CD4-positive, alpha-beta T cell treated with Interleukin-17A for 1 hour (primary cell): ENCODE data around the gene ATP8A1.
"Not testable (repeated sequence)": the region's sequence is repeated elsewhere in the genome, so short reads cannot be mapped to it uniquely, and the experiment has no call there.

ENCODE experiments used
- DNase-seq: peaks from one replicate; pipeline ENCODE4 v3.0.0-alpha.2; 2020

Gene ATP8A1

GRCh38 chr4:42497142-42497910, 159.6 kb downstream of the ATP8A1 start:
- DNase-seq = no peak

DNA sequence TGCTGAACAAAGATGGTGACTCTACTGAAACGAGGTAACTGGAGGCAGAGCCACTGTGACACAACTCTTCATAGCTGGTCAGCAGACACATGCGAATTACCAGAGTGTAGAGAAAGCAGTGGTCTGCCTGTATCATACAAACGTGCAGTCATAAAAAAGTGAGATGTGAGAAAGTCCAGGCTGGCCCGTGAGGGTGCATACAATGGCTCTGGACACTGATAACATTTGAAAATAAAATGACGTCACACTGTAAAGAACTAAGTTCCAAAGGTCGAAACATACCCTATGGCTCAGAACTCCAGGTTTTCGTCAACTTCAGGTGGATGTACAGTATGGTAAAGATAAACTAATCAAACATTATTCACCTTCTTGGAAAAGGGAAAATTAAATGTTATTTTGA, 163.9 kb downstream of the ATP8A1 start:
- no peak for DNase-seq

- no peak for DNase-seq
These were observed 166.9 kb downstream of the ATP8A1 start for GRCh38 chr4:42490015-42490414.

DNA sequence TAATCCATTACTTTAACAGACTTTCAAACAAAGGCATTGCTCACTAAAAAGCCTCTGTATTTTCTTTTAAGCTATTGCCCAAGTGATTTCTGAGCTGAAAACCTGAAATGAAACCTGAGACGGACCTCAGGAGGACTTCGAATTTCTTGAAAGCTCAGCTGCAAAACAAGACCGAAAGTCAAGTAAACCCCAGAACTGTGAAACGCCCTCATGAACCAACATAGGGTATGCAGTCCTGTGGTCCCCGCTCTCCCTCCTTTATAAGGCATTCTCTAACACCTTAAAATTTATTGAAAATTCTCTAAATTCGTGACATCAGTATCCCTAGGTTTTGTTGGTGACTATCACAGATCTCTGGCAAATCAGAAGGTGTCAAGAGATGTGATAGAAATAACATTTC, 167.8 kb downstream of the ATP8A1 start:
- DNase-seq = no peak

DNA sequence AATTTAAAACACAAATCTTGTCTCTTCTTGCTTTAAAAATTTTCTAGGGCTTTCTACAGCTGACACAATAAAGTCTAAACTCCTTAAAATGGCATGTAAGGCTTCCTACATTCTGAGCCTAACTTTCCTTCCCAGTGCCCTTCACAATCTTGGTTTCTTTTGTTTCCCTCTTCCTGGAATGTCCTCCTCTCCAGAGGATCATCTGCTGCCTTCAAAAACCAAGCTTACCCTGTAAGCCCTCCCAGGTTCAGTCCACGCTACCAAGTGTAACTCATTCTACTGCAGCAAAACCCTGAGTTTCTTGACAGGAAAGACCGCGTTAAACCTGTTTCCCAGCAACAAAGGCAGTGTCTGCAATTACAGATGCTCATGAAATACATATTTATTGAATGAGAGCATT, 168.4 kb downstream of the ATP8A1 start:
- DNase-seq = no peak

GRCh38 chr4:42488114-42488513, 168.8 kb downstream of the ATP8A1 start:
- DNase-seq = no peak

DNA sequence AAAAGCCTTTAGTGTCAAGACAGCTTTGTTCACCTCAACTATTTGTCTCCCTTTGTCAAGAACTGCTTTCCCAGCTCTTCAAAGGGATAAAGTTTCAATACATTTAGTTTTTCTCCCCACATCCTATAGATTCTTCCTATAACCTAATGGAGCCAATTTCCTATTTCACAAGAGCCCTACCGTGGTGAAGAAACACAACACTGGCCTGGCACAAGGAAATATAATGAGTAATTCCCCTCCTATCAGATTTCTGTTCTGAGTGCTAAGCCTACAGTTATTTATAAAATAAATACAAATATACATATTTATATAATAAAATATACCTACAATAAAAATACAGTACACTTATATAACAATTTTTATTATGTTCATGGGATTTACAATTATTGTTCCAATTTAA, 169.7 kb downstream of the ATP8A1 start:
- no peak for DNase-seq

- DNase-seq = not testable (repeated sequence)
These were observed 170.7 kb downstream of the ATP8A1 start for GRCh38 chr4:42486156-42486555.

DNA sequence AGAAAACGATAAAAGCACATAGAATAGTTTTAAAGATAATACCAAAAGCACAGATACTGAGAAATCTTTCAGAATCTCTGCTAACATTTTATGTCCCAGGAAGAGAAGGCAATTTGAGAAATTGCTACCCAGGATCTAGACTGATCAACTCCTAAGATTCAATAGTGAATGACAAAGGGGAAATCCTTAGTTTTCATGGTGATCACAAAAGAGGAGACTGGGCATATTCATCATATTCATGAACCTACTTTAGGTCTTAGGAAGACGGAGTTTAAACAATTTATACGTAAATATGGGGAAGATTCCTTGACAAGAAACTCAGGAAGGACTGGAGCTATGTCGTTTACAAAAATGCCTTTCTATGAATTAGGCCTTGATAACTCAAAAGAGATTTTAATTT, 172.3 kb downstream of the ATP8A1 start:
- no peak for DNase-seq

DNA sequence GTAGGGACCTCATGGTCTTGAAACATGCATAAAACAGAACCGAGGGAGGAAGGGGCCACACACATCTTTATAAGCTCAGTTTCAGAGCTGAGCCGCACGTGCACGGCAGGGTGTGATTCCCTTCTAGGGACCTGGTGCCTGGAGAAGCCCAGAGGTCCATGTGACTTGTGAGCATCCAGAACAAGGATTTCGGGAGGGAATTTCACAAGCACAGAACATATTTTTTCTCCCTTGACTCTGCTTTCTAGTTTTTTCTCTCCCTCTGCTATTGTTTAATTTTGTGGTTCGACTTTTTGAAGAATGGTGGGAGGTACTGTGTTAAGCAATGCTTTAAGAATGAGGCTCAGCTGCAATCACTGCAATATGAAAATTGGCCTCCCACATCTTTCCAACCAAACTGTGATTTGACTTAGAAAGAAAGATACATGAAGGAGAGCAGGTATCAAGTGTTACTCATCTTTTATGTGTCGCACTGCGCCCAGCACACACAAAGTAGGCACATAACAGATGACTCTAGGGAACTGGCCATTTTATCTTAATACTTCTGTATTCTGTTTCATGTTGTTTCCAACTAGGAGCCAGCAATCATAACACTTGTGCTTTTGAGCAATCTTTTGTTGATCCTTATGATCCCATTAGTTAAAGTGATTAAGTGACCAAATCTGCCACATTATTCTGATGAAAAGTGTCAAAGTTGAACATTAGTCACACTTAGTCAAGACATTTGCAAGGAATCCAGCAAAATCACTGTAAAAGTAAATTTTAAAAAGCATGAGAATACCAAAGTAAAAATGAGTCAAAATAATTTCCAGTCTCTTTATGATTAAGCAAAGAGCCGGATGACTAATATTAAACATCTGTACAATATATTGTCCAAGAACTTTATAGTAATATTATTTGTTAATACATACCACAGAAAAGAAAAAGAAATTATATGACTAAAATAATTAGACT, 173.2 kb downstream of the ATP8A1 start:
- DNase-seq = no peak

DNA sequence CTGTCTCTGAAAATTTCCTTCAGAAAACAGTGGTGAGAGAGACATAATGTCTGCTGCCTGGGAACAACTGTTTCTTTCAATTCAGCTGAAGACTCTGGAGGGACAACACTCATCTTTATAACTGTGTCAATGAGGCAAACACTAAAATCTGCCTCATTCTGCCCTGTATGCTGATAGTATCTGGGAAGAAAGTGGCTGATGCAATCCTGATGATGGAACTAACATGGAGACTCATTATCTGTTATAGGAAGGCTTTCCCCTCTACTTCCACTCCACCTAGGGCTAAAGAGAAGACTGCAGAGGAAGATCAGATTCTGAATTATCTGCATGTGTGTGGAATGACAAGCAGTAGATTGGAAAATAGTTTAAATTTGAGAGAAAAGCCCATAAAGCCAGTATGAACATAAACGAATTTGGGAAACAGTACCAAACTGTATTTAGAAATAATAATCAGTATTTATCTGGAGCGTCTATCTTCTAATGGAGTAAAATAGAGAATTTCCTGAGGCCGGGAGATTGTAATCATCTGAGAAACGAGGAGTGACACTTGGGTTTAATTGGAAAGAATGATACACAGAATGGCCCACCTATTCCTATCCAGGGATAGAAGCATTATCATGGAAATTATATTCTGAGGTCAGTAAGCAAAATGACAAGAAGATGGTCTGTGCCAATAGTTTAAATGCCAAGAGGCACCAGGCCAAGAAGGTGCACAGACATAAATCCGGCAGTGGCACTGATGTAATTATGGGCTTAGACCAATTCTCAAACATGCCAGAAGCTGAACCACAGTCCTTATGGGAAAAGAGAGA, 174.2 kb downstream of the ATP8A1 start:
- DNase-seq = no peak

GRCh38 chr4:42480717-42481116, 176.2 kb downstream of the ATP8A1 start:
- DNase-seq = no peak

GRCh38 chr4:42480281-42480680, 176.6 kb downstream of the ATP8A1 start:
- no peak for DNase-seq

GRCh38 chr4:42478946-42479345, 178.0 kb downstream of the ATP8A1 start:
- DNase-seq = no peak

GRCh38 chr4:42478509-42478908, 178.4 kb downstream of the ATP8A1 start:
- DNase-seq = no peak

GRCh38 chr4:42474406-42474805, 182.5 kb downstream of the ATP8A1 start:
- no peak for DNase-seq

DNA sequence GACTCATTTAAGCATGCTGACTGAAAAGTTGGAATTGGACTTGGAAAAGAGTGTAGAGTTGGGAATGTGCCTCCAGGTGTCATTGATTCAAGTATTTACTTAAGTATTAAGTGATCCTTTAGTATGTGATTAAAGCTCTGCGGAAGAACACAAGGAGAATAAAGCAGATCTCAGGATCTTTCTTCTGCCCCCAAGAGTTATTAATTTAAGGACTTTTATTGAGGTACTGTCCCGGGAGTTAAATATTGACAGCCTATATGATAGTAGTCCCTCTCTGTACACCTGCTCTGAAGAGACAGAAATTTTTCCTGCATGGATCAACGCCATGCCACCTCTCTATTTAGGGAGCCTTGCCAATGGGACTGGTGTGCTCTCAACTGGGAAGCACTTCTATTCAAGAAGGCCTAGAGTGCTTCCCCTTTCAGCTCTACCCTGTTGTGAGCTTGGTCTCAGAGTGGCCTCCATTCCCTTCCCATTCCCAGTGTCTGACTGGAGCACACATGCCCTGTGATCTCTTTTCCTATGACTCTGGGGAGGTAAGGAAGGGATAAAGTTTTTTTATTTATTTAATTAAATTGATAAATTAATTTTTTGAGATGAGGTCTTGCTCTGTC, 183.7 kb downstream of the ATP8A1 start:
- DNase-seq = no peak

- DNase-seq = no peak
These were observed 185.0 kb downstream of the ATP8A1 start for GRCh38 chr4:42471896-42472295.

DNA sequence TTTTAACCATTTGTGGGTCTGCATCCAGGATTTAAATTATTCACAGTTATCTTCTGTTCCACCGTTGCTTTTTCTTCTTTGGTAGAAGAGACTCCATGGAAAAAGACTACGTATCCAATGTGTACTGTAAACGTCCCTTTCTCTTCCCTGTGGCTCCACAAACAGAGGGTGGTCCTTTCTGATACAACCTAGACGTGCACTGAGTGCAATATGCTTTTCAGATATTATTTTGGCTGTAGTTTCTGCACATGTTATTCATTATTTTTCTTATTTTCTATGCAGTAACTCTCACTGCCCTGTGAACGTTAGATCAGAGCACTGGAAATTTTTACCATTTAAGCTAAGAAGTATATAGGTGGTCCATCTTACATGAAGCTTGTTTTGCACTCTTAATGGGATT, 186.9 kb downstream of the ATP8A1 start:
- no peak for DNase-seq

DNA sequence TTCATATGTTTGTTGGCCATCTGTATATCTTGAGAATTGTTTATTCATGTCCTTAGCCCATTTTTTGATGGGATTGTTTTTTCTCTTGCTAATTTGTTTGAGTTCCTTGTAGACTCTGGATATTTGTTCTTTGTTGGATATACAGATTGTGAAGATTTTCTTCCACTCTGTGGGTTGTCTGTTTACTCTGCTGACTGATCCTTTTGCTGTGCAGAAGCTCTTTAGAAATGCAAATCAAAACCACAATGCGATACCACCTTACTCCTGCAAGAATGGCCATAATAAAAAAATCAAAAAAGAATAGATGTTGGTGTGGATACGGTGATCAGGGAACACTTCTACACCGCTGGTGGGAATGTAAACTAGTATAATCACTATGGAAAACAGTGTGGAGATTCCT, 189.1 kb downstream of the ATP8A1 start:
- not testable (repeated sequence) for DNase-seq

DNA sequence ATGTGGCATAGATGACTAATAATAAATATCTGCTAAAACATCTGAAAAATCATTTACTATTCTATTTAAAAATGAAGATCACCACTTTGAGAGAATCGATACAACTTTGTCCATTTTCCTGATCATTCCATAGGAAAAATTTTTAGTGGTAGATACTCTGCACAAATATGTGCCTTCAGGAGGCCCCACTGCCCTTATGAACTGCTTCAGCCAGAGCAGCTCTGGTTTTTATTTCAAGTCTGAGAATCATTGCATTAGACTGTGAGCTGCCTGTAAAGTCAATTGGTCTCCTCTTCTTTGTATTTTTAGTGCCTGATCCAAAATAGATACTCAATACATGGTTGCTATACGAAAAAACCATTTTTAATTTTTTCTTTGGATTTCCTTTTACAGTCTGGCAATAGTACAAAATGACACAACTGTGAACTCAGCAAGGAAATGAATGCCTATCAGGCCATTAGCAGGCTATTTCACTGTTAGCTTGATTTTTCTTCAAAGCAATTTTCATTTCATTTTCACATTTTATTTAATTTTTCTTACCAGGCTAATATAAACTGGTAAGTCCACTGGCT, 190.5 kb downstream of the ATP8A1 start:
- no peak for DNase-seq

GRCh38 chr4:42464550-42465094, 192.3 kb downstream of the ATP8A1 start:
- DNase-seq = no peak
